ENCODE data around the gene CDC25B. TPM values are rescaled to one million over a fixed set of nuclear protein-coding genes. Genes with fewer than 3 reads are reported as not detected.
A peak's percentile ranks its signal among the peaks of the same experiment; 100 is the strongest.

CDC25B gene
- total RNA-seq, 4 donors from 2014 or later = 14.5 to 39.7 (median 38.4) TPM

GRCh38 chr20:3801846-3802245, 5.7 kb downstream of the CDC25B start:
- TF ChIP-seq, protein P1, sequence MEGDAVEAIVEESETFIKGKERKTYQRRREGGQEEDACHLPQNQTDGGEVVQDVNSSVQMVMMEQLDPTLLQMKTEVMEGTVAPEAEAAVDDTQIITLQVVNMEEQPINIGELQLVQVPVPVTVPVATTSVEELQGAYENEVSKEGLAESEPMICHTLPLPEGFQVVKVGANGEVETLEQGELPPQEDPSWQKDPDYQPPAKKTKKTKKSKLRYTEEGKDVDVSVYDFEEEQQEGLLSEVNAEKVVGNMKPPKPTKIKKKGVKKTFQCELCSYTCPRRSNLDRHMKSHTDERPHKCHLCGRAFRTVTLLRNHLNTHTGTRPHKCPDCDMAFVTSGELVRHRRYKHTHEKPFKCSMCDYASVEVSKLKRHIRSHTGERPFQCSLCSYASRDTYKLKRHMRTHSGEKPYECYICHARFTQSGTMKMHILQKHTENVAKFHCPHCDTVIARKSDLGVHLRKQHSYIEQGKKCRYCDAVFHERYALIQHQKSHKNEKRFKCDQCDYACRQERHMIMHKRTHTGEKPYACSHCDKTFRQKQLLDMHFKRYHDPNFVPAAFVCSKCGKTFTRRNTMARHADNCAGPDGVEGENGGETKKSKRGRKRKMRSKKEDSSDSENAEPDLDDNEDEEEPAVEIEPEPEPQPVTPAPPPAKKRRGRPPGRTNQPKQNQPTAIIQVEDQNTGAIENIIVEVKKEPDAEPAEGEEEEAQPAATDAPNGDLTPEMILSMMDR (IDR thresholded peaks at IDR 0.05) = no peak
- no peak for TF ChIP-seq POLR2A (IDR thresholded peaks at IDR 0.05)
- Histone ChIP-seq H3K9me3 (peaks cover 0 to 5% (median 0%) of the 10 kb centered on the region in 3 donors), H3K27ac (peak overlapping the region in 2 of 4 donors; percentile 96 to 99), H3K36me3 (peaks cover 0 to 84% of the 10 kb centered on the region in 2 donors), H3K27me3 (no peaks in the 10 kb centered on the region), H3K4me1 (peaks cover 0 to 81% (median 32%) of the 10 kb centered on the region in 3 donors), H3K4me3 (no peak overlapping the region)
- 98% methylated on average over 8 of the region's 13 CpGs; no CpG with 5 or more reads in 1 of the 2 donors for WGBS, 2 donors (ENCODE audit: low coverage in 1 of 2)
- no peak for ATAC-seq

GRCh38 chr20:3802524-3803239, 6.6 kb downstream of the CDC25B start:
- Histone ChIP-seq H3K36me3 (peaks cover 0 to 81% of the 10 kb centered on the region in 2 donors), H3K27me3 (no peaks in the 10 kb centered on the region), H3K4me3 (no peak overlapping the region), H3K27ac (peak overlapping the region in 2 of 4 donors; percentile 96 to 99), H3K4me1 (peaks cover 4 to 81% (median 32%) of the 10 kb centered on the region in 3 donors), H3K9me3 (peaks cover 0 to 5% (median 0%) of the 10 kb centered on the region in 3 donors)
- TF ChIP-seq, protein P1 (IDR thresholded peaks at IDR 0.05) = no peak
- no peak for TF ChIP-seq POLR2AphosphoS5 (IDR thresholded peaks at IDR 0.05)
- no peak for TF ChIP-seq EP300 (IDR thresholded peaks at IDR 0.05)
- TF ChIP-seq POLR2A (IDR thresholded peaks at IDR 0.05) = no peak
- WGBS, 2 donors (ENCODE audit: low coverage in 1 of 2) = 84 to 89% methylated on average over 4 to 6 of the region's 11 CpGs
- ATAC-seq = no peak

GRCh38 chr20:3803289-3803688, 7.2 kb downstream of the CDC25B start:
- peaks cover 4 to 81% (median 34%) of the 10 kb centered on the region in 3 donors for H3K4me1 ChIP-seq
- no peak for ATAC-seq
- peak overlapping the region in 2 of 4 donors; percentile 96 to 99 for H3K27ac ChIP-seq
- H3K9me3 ChIP-seq = peaks cover 0 to 5% (median 0%) of the 10 kb centered on the region in 3 donors
- H3K4me3 ChIP-seq = no peak overlapping the region
- 100% methylated on average over 2 of the region's 14 CpGs; no CpG with 5 or more reads in 1 of the 2 donors for WGBS, 2 donors (ENCODE audit: low coverage in 1 of 2)
- peaks cover 0 to 76% of the 10 kb centered on the region in 2 donors for H3K36me3 ChIP-seq
- TF ChIP-seq, protein P1 (IDR thresholded peaks at IDR 0.05) = no peak
- TF ChIP-seq EP300 (IDR thresholded peaks at IDR 0.05) (no peak), POLR2A (IDR thresholded peaks at IDR 0.05) (no peak), POLR2AphosphoS5 (IDR thresholded peaks at IDR 0.05) (no peak)
- no peaks in the 10 kb centered on the region for H3K27me3 ChIP-seq

DNA sequence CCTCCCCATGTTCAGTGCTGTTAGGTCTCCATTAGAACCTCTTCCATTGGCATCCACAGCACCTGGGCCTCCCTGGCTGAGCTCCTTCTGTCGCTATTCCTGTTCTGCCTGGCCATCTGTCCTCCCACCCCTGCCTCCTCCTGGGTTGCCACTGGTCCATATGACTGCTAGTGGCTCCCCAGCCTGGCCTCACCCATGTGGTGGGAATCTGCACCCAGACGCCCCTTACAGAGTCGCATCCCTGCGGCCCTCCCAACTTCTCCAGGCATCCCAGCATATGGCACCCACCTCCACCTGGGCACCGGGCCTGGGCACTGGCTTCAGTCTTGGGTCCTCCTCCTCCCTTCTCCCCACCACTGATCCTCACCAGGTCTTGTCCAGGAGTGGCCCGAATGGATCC, 7.7 kb downstream of the CDC25B start:
- WGBS, 2 donors (ENCODE audit: low coverage in 1 of 2) = 81 to 95% methylated on average over 3 to 4 of the region's 6 CpGs
- peaks cover 0 to 5% (median 0%) of the 10 kb centered on the region in 3 donors for H3K9me3 ChIP-seq
- peaks cover 0 to 71% of the 10 kb centered on the region in 2 donors for H3K36me3 ChIP-seq
- peaks cover 4 to 81% (median 30%) of the 10 kb centered on the region in 3 donors for H3K4me1 ChIP-seq
- TF ChIP-seq POLR2A (IDR thresholded peaks at IDR 0.05) = no peak
- no peak for TF ChIP-seq EP300 (IDR thresholded peaks at IDR 0.05)
- TF ChIP-seq, protein P1 (IDR thresholded peaks at IDR 0.05) = no peak
- no peak for TF ChIP-seq POLR2AphosphoS5 (IDR thresholded peaks at IDR 0.05)
- no peak for ATAC-seq
- H3K27ac ChIP-seq = peak overlapping the region in 3 of 4 donors; percentile 96 to 99 (median 97)
- H3K27me3 ChIP-seq = no peaks in the 10 kb centered on the region
- H3K4me3 ChIP-seq = no peak overlapping the region

All from gastroesophageal sphincter (tissue), 4 donors.